Testis (tissue), 3 donors: Measurements from ENCODE around the gene DIAPH2. TPM values are rescaled to one million over a fixed set of nuclear protein-coding genes. Genes with fewer than 3 reads are reported as not detected.

ENCODE experiments used
- DNase-seq: peaks from one replicate; pipeline ENCODE4 v3.0.0-alpha.2; 2019
- H3K27ac ChIP-seq, 2 donors: fragments of 200-600 bp; sonication (generic); one replicate each; pipeline ENCODE4 v1.5.1; 2019
- H3K27me3 ChIP-seq: fragments of 200-600 bp; sonication (generic); one replicate; pipeline ENCODE4 v1.5.1; 2019
- H3K36me3 ChIP-seq: fragments of 200-600 bp; sonication (generic); one replicate; pipeline ENCODE4 v1.5.1; 2017; ENCODE audit warnings: low read depth; ENCODE audit errors: missing control alignments
- H3K4me1 ChIP-seq: fragments of 200-600 bp; sonication (generic); one replicate; pipeline ENCODE4 v1.5.1; 2019
- H3K4me3 ChIP-seq, 2 donors: fragments of 200-600 bp; sonication (generic); one replicate each; pipeline ENCODE4 v1.5.1; 2017 to 2019
- H3K9me3 ChIP-seq: fragments of 200-600 bp; sonication (generic); one replicate; pipeline ENCODE4 v1.5.1; 2017
- POLR2A ChIP-seq: fragments of 450-650 bp; IDR thresholded peaks from one replicate; pipeline ENCODE4 v1.6.1; 2017; ENCODE audit warnings: antibody characterized with exemption, mild to moderate bottlenecking, moderate library complexity
- WGBS, 2 donors: methylation state at CpG; one replicate each; pipeline ENCODE4 v1.1.5; 2018; 5-methylcytosine and 5-hydroxymethylcytosine counted together
- intact Hi-C: fragments of 100-400 bp; cut with DNase I; formaldehyde crosslinking; loops from one replicate; pipeline ENCODE4 v1.15.1; 2023; ENCODE audit warnings: low total_unique reads
- polyA plus RNA-seq: library from polyadenylated mRNA; stranded (reverse); fragments of 350-450 nt; fragmentation: Illumina TruSeq; extraction: RNeasy Lipid Tissue Mini Kit (QIAGEN cat#74804); gene quantifications from one replicate; pipeline ENCODE4 v1.2.3, GENCODE V29; 2014; ENCODE audit warnings: low read depth, low replicate concordance; ENCODE audit not compliant: insufficient read depth
- total RNA-seq, 2 donors: library from RNA; depleted of rRNA; stranded (reverse); fragments of >200 nt; gene quantifications; one replicate each; pipeline ENCODE4 v1.2.3, GENCODE V29; 2016
- TF ChIP-seq, protein P1 (sequence below), 3 experiments: fragments of 450-650 bp in 2 of 3; fragments of 200-600 bp in 1 of 3; sonication (generic) in 1 of 3; IDR thresholded peaks; one replicate each; pipeline ENCODE4 v1.5.1; 2016 to 2019; ENCODE audit warnings: antibody characterized with exemption in 3 of 3, mild to moderate bottlenecking in 2 of 3, moderate library complexity in 1 of 3

Gene DIAPH2
- total and polyA plus RNA-seq, 3 donors from 2014 or later = 13.1 to 68.3 (median 67.4) TPM

DNA sequence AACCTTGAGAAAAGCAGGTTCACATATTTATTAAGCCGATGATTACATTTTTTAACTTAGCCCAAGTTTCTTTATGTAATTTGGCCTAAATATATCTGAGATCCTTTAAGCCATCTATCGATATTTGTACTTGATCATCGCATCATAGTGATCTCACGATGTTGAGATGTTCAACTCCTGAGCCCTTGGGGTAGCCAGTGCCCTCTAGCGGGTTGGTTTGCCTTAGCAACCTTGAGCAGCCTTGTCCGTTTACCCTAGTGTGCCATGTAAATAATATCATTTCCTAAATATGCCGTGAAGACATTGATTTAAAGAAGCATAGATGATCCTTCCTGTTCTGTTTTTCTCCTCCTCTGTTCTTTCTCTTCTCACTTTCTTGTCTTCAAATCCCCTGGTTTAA lies 631.3 kb downstream of the DIAPH2 start:
- Histone ChIP-seq H3K4me1 (no peaks in the 10 kb centered on the region), H3K9me3 (no peaks in the 10 kb centered on the region), H3K27me3 (no peaks in the 10 kb centered on the region), H3K27ac (no peak overlapping the region), H3K36me3 (no peaks in the 10 kb centered on the region), H3K4me3 (no peak overlapping the region)
- 66 to 74% methylated on average over 7 of the region's 7 CpGs for WGBS, 2 donors
- no peak for DNase-seq
- TF ChIP-seq, protein P1, sequence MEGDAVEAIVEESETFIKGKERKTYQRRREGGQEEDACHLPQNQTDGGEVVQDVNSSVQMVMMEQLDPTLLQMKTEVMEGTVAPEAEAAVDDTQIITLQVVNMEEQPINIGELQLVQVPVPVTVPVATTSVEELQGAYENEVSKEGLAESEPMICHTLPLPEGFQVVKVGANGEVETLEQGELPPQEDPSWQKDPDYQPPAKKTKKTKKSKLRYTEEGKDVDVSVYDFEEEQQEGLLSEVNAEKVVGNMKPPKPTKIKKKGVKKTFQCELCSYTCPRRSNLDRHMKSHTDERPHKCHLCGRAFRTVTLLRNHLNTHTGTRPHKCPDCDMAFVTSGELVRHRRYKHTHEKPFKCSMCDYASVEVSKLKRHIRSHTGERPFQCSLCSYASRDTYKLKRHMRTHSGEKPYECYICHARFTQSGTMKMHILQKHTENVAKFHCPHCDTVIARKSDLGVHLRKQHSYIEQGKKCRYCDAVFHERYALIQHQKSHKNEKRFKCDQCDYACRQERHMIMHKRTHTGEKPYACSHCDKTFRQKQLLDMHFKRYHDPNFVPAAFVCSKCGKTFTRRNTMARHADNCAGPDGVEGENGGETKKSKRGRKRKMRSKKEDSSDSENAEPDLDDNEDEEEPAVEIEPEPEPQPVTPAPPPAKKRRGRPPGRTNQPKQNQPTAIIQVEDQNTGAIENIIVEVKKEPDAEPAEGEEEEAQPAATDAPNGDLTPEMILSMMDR (IDR thresholded peaks at IDR 0.05) = no peak
- TF ChIP-seq POLR2A = no peak
- intact Hi-C loops = no loop called here

DNA sequence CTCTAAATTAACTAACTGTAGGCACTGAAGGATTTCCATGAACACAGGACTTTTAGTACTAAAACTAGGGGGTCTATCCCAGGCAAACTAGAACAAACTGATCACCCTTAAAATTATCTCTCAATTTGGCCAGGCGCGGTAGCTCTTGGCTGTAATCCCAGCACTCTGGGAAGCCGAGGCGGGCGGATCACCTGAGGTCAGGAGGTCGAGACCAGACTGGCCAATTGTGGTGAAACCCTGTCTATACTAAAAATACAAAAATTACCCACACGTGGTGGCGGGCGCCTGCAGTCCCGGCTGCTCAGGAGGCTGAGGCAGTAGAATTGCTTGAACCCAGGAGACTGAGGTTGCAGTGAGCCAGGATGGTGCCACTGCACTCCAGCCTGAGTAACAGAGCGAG lies 635.7 kb downstream of the DIAPH2 start:
- Histone ChIP-seq H3K4me1 (no peaks in the 10 kb centered on the region), H3K27me3 (no peaks in the 10 kb centered on the region), H3K9me3 (no peaks in the 10 kb centered on the region), H3K4me3 (no peak overlapping the region), H3K27ac (no peak overlapping the region), H3K36me3 (no peaks in the 10 kb centered on the region)
- intact Hi-C loops = no loop called here
- WGBS, 2 donors = 73 to 80% methylated on average over 4 to 9 of the region's 11 CpGs
- no peak for DNase-seq
- TF ChIP-seq, protein P1 (IDR thresholded peaks at IDR 0.05) = no peak
- TF ChIP-seq POLR2A = no peak

DNA sequence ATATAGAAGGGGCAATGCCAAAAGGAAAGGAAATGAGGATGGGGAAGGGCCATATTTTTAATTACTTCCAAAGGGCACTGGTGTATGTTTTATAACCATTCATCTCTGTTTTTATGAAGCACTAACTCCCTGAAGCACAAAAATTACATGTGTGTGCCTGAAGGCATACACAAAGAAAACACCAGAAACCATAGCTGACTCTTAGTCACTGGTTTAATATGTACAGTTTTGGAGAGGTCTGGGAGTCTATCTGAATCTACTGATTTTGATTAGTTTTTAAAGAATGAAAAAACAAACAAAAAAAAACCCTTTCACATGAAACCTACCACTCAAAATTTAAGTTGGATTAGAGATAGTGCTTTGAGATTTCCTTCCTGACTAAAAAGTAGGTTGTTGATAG lies 637.8 kb downstream of the DIAPH2 start:
- H3K27me3 ChIP-seq = no peaks in the 10 kb centered on the region
- H3K36me3 ChIP-seq = no peaks in the 10 kb centered on the region
- no peaks in the 10 kb centered on the region for H3K4me1 ChIP-seq
- intact Hi-C loops = no loop called here
- TF ChIP-seq, protein P1 (IDR thresholded peaks at IDR 0.05) = no peak
- no peak for TF ChIP-seq POLR2A
- H3K9me3 ChIP-seq = no peaks in the 10 kb centered on the region
- H3K4me3 ChIP-seq = no peak overlapping the region
- no peak for DNase-seq
- H3K27ac ChIP-seq = no peak overlapping the region

DNA sequence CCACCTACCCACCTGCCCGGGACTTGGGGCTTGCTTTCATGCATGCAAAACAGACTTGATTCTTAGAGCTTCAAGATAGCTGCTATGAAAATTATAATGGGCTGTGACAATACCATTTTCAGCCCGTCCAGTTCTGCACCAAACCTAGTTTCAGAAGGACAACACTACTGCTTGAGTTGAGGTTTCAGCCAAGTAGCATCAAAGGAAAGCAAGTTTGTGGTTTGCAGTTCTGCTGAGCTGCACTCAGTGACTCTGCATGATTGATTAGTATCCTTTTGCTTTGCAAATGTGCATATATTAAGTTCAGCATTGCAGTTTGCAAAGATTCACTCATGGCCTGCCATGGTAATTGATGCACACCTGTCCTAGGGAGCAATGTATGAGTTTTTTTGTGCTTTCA lies 641.8 kb downstream of the DIAPH2 start:
- no peaks in the 10 kb centered on the region for H3K27me3 ChIP-seq
- intact Hi-C loops = no loop called here
- H3K27ac ChIP-seq = no peak overlapping the region
- 86 to 90% methylated on average over 2 of the region's 2 CpGs for WGBS, 2 donors
- no peaks in the 10 kb centered on the region for H3K36me3 ChIP-seq
- DNase-seq = no peak
- no peaks in the 10 kb centered on the region for H3K4me1 ChIP-seq
- TF ChIP-seq, protein P1 (IDR thresholded peaks at IDR 0.05) = no peak
- no peak for TF ChIP-seq POLR2A
- no peaks in the 10 kb centered on the region for H3K9me3 ChIP-seq
- H3K4me3 ChIP-seq = no peak overlapping the region

DNA sequence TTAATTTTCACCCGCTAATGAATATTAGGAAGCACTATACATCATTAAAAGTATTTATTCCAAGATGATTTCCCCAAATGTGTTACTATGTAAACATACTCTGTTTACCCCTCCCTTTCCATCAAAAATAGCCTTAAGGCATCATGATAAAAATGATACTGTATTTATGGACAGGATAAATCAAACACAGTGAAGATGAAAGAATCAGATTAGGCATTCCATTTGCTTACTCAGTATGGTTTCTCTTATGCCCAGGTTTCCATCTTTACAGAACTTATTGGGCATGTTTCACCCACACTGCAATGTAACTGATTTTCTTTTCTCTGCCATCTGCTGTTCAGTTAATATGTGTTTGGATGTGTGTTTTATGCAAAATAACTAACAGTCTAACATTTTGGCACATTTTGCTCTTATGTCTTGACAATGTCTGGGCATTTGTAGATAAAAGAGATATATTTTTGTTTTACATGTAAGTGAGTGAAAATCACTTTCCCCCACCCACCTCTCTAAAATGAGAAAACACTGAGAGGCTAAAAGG lies 644.3 kb downstream of the DIAPH2 start:
- Histone ChIP-seq H3K4me1 (no peaks in the 10 kb centered on the region), H3K27ac (no peak overlapping the region), H3K4me3 (no peak overlapping the region), H3K9me3 (no peaks in the 10 kb centered on the region), H3K27me3 (no peaks in the 10 kb centered on the region), H3K36me3 (no peaks in the 10 kb centered on the region)
- TF ChIP-seq, protein P1 (IDR thresholded peaks at IDR 0.05) = no peak
- TF ChIP-seq POLR2A = no peak
- intact Hi-C loops = no loop called here
- 94 to 96% methylated on average over 1 of the region's 1 CpG for WGBS, 2 donors
- no peak for DNase-seq
